Left kidney (tissue), 2 donors: ENCODE measurements around the gene PNPLA3. TPM values are rescaled to one million over a fixed set of nuclear protein-coding genes. Genes with fewer than 3 reads are reported as not detected.
"Not testable (repeated sequence)": the region's sequence is repeated elsewhere in the genome, so short reads cannot be mapped to it uniquely, and the experiment has no call there.

Experiments
- DNase-seq: peaks from one replicate; pipeline ENCODE4 v3.0.0-alpha.2; 2013
- polyA plus RNA-seq: library from polyadenylated mRNA; unstranded; fragments of 120-200 nt; gene quantifications from one replicate; pipeline ENCODE4 v1.2.1, GENCODE V29; 2013; ENCODE audit not compliant: insufficient read length

The PNPLA3 gene
- polyA plus RNA-seq, 1 donor: 2.0 TPM

GRCh38 chr22:43889201-43889859, 34.3 kb upstream of the PNPLA3 start:
- DNase-seq: no peak

- DNase-seq: no peak
These were observed 33.7 kb upstream of the PNPLA3 start for GRCh38 chr22:43889860-43890253.

- no peak for DNase-seq
These were observed 32.7 kb upstream of the PNPLA3 start for GRCh38 chr22:43890901-43891331.

- no peak for DNase-seq
These were observed 32.0 kb upstream of the PNPLA3 start, which contains the start of gene PNPLA5 for GRCh38 chr22:43891360-43892182. Gene PNPLA5 (minus strand): TSS chr22:43892013. CDS start chr22:43891880, 133 bp downstream.

GRCh38 chr22:43892183-43892894, 31.3 kb upstream of the PNPLA3 start:
- no peak for DNase-seq

GRCh38 chr22:43893266-43893665, 30.3 kb upstream of the PNPLA3 start:
- no peak for DNase-seq

GRCh38 chr22:43894122-43894521, 29.5 kb upstream of the PNPLA3 start:
- DNase-seq: no peak

- DNase-seq: no peak
These were observed 27.5 kb upstream of the PNPLA3 start for GRCh38 chr22:43895986-43896645.

GRCh38 chr22:43897751-43898261, 25.8 kb upstream of the PNPLA3 start:
- DNase-seq: no peak

GRCh38 chr22:43900206-43900605, 23.4 kb upstream of the PNPLA3 start:
- DNase-seq: no peak

- DNase-seq: no peak
These were observed 21.5 kb upstream of the PNPLA3 start for GRCh38 chr22:43901976-43902643.

GRCh38 chr22:43903033-43903432, 20.6 kb upstream of the PNPLA3 start:
- not testable (repeated sequence) for DNase-seq

- not testable (repeated sequence) for DNase-seq
These were observed 19.2 kb upstream of the PNPLA3 start for GRCh38 chr22:43904412-43904811.

- DNase-seq: no peak
These were observed 17.9 kb upstream of the PNPLA3 start for GRCh38 chr22:43905681-43906080.

- DNase-seq: no peak
These were observed 13.9 kb upstream of the PNPLA3 start for GRCh38 chr22:43909708-43910107.

GRCh38 chr22:43910178-43910695, 13.4 kb upstream of the PNPLA3 start:
- no peak for DNase-seq

GRCh38 chr22:43911351-43911750, 12.3 kb upstream of the PNPLA3 start:
- no peak for DNase-seq

GRCh38 chr22:43917521-43917920, 6.1 kb upstream of the PNPLA3 start:
- DNase-seq: no peak

- DNase-seq: no peak
These were observed 4.3 kb upstream of the PNPLA3 start for GRCh38 chr22:43919106-43919973.

- no peak for DNase-seq
These were observed 2.2 kb upstream of the PNPLA3 start for GRCh38 chr22:43921370-43921769.
